Measurements from ENCODE around the gene ZNF385A. TPM values are rescaled to one million over a fixed set of nuclear protein-coding genes. Genes with fewer than 3 reads are reported as not detected.

Gene ZNF385A
- total and polyA plus RNA-seq, 2 of the 13 experiments (the other 11 are each of a cell fraction or from before 2014, with no cell fraction given): 0.44 to 0.67 TPM

DNA sequence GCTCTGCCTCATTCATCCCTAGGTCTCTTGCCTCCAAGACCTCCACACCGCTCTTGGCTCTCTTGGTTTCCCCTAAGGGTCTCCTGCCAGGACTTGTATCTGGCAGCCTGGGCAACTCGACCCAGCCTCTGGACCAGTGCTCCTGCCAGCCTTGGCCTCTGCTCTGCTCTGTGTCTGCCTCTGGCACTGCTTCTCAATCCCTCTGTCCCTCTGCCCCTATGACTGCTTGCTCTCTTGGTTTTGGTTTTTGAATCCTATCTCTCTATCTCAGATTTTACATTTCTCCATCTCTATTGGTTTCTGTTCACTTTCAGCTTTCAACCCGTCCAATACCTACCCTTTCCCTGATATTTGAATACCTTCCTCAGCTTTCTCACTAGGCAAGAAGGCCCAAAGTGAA is 28.3 kb upstream of the ZNF385A start:
- no peaks in the 10 kb centered on the region for H3K79me2 ChIP-seq (ENCODE audit: insufficient read depth, low read length)

More for the DNA sequence above, 28.3 kb upstream of the ZNF385A start:
- no peak overlapping the region for H2AFZ ChIP-seq (ENCODE audit: low read length)
- H4K20me1 ChIP-seq (ENCODE audit: insufficient read depth, low read length): no peaks in the 10 kb centered on the region
- no peak overlapping the region for H3K27ac ChIP-seq (ENCODE audit: extremely low read length, insufficient read depth, low read length)
- H3K4me1 ChIP-seq (ENCODE audit: insufficient read depth, low read length): peaks cover 8% of the 10 kb centered on the region
- ChIA-PET CTCF (ENCODE audit: low intra/inter-chr PET ratio, low total read pairs) (no interaction called here), POLR2A (no interaction called here)
- no peaks in the 10 kb centered on the region for H3K9me3 ChIP-seq (ENCODE audit: low read length)
- TF ChIP-seq, protein P1, sequence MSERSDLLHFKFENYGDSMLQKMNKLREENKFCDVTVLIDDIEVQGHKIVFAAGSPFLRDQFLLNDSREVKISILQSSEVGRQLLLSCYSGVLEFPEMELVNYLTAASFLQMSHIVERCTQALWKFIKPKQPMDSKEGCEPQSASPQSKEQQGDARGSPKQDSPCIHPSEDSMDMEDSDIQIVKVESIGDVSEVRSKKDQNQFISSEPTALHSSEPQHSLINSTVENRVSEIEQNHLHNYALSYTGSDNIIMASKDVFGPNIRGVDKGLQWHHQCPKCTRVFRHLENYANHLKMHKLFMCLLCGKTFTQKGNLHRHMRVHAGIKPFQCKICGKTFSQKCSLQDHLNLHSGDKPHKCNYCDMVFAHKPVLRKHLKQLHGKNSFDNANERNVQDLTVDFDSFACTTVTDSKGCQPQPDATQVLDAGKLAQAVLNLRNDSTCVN (CRISPR knock-in tag; IDR thresholded peaks at IDR 0.05; ENCODE audit: borderline replicate concordance): no peak
- TF ChIP-seq ZBTB21 (CRISPR knock-in tag; IDR thresholded peaks at IDR 0.05) (no peak), REXO4 (CRISPR knock-in tag; IDR thresholded peaks at IDR 0.05; ENCODE audit: borderline replicate concordance) (no peak), ZSCAN9 (CRISPR knock-in tag; IDR thresholded peaks at IDR 0.05; ENCODE audit: borderline replicate concordance) (no peak), RELA (CRISPR knock-in tag; IDR thresholded peaks at IDR 0.05) (no peak), ZNF644 (CRISPR knock-in tag; IDR thresholded peaks at IDR 0.05; ENCODE audit: low read depth) (no peak), ZNF207 (IDR thresholded peaks at IDR 0.05; ENCODE audit: borderline replicate concordance) (no peak), SALL2 (CRISPR knock-in tag; IDR thresholded peaks at IDR 0.05) (no peak), HNRNPL (IDR thresholded peaks at IDR 0.05; ENCODE audit: low read depth, low read length) (no peak), ZNF547 (CRISPR knock-in tag; IDR thresholded peaks at IDR 0.05) (no peak)
- TF ChIP-seq, protein P2, sequence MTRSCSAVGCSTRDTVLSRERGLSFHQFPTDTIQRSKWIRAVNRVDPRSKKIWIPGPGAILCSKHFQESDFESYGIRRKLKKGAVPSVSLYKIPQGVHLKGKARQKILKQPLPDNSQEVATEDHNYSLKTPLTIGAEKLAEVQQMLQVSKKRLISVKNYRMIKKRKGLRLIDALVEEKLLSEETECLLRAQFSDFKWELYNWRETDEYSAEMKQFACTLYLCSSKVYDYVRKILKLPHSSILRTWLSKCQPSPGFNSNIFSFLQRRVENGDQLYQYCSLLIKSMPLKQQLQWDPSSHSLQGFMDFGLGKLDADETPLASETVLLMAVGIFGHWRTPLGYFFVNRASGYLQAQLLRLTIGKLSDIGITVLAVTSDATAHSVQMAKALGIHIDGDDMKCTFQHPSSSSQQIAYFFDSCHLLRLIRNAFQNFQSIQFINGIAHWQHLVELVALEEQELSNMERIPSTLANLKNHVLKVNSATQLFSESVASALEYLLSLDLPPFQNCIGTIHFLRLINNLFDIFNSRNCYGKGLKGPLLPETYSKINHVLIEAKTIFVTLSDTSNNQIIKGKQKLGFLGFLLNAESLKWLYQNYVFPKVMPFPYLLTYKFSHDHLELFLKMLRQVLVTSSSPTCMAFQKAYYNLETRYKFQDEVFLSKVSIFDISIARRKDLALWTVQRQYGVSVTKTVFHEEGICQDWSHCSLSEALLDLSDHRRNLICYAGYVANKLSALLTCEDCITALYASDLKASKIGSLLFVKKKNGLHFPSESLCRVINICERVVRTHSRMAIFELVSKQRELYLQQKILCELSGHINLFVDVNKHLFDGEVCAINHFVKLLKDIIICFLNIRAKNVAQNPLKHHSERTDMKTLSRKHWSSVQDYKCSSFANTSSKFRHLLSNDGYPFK (CRISPR knock-in tag; IDR thresholded peaks at IDR 0.05; ENCODE audit: borderline replicate concordance): no peak
- TF ChIP-seq, protein P3, sequence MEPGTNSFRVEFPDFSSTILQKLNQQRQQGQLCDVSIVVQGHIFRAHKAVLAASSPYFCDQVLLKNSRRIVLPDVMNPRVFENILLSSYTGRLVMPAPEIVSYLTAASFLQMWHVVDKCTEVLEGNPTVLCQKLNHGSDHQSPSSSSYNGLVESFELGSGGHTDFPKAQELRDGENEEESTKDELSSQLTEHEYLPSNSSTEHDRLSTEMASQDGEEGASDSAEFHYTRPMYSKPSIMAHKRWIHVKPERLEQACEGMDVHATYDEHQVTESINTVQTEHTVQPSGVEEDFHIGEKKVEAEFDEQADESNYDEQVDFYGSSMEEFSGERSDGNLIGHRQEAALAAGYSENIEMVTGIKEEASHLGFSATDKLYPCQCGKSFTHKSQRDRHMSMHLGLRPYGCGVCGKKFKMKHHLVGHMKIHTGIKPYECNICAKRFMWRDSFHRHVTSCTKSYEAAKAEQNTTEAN (CRISPR knock-in tag; conservative IDR thresholded peaks at IDR 0.05): no peak
- TF ChIP-seq, protein P4, sequence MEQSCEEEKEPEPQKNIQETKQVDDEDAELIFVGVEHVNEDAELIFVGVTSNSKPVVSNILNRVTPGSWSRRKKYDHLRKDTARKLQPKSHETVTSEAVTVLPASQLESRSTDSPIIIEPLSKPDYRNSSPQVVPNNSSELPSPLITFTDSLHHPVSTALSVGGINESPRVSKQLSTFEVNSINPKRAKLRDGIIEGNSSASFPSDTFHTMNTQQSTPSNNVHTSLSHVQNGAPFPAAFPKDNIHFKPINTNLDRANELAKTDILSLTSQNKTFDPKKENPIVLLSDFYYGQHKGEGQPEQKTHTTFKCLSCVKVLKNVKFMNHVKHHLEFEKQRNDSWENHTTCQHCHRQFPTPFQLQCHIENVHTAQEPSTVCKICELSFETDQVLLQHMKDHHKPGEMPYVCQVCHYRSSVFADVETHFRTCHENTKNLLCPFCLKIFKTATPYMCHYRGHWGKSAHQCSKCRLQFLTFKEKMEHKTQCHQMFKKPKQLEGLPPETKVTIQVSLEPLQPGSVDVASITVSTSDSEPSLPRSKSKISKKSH (CRISPR knock-in tag; IDR thresholded peaks at IDR 0.05; ENCODE audit: borderline replicate concordance): no peak
- in situ Hi-C loops (cut with HindIII; ENCODE audit: extremely low pct_ligation_motif_present, low pct_unique_long_range_greater_than_20kb): no loop called here
- BruUV-seq (replicated peaks): no TSS peak
- H3K4me3 ChIP-seq (replicated peaks in 1 of 3; ENCODE audit: insufficient read depth in 1 of 3, low read depth in 2 of 3, low read length in 3 of 3): no peak overlapping the region
- peaks cover 11 to 16% of the 10 kb centered on the region in 2 experiments; a peak in 3 of 5 replicates for H3K27me3 ChIP-seq (ENCODE audit: control insufficient read depth in 1 of 2, insufficient read depth in 2 of 2, low read length in 2 of 2)
- intact Hi-C loops (cut with micrococcal nuclease; ENCODE audit: unreplicated experiment): no loop called here
- ATAC-seq: no peak; the same call in 2 of the 3 replicates
- no peaks in the 10 kb centered on the region for H3K36me3 ChIP-seq (replicated peaks in 1 of 2; ENCODE audit: control insufficient read depth in 1 of 2, insufficient read depth in 2 of 2, low read length in 2 of 2)
- H3K4me2 ChIP-seq (ENCODE audit: low read depth, low read length): no peak overlapping the region
- 10% methylated on average over 3 of the region's 3 CpGs for WGBS (ENCODE audit: low lambda C conversion rate)
- no peak for FAIRE-seq
- no peak overlapping the region for H3K9ac ChIP-seq (ENCODE audit: insufficient read depth, low read depth, low read length)
- no peak for DNase-seq (ENCODE audit: low spot score)

Measured in HepG2 (cell line).